ENCODE results near the gene DKKL1.

DNA sequence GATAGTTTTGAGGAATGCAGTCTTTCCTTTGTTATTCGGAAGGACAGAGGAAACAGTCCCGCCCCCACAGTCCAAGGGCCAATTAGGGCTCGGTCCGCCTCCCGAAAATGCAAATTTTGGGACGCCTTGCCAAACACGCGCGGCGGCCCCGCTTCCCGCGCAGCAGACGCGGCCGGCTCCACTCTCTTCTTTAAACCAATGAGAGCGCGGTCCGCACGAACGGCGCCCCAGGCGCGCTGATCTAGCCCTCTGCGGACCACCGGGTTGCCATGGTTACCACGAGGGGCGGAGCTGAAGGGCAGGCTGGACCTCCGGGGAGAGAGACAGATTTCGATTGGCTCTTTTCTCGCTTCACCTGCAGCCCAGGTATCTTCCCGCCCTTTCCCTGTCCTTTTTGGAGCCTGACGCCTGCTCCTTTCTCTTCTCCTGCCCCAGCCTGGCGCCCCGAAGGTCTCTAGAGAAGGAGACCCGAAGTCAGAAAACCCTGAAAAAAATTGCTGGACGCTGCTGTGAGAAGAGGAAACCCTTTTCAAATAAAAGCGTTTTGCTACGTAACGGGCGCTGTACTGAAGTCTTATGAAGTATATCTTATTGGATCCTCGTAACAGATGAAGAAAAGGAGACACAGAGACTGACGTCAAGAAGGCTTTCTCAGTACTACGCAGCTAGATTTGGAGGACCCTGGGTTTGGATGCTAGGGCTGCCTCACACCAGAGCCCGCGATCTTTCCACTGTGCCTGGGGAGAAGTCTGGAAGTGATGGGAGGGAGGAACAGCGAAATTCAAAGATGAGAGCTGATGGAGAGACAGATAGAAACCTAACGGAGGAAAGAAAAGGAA, 57.6 kb downstream of the DKKL1 start:
- TF ChIP-seq, protein P1, sequence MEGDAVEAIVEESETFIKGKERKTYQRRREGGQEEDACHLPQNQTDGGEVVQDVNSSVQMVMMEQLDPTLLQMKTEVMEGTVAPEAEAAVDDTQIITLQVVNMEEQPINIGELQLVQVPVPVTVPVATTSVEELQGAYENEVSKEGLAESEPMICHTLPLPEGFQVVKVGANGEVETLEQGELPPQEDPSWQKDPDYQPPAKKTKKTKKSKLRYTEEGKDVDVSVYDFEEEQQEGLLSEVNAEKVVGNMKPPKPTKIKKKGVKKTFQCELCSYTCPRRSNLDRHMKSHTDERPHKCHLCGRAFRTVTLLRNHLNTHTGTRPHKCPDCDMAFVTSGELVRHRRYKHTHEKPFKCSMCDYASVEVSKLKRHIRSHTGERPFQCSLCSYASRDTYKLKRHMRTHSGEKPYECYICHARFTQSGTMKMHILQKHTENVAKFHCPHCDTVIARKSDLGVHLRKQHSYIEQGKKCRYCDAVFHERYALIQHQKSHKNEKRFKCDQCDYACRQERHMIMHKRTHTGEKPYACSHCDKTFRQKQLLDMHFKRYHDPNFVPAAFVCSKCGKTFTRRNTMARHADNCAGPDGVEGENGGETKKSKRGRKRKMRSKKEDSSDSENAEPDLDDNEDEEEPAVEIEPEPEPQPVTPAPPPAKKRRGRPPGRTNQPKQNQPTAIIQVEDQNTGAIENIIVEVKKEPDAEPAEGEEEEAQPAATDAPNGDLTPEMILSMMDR (IDR thresholded peaks at IDR 0.05), result no peak
- TF ChIP-seq POLR2A (IDR thresholded peaks at IDR 0.05), result no peak
